Activated effector memory CD4-positive, alpha-beta T cell treated with anti-CD3 and anti-CD28 coated beads, Interleukin-2, amount 50 U/mL, for 16 hours (primary cell): Measurements from ENCODE around the gene PCP4.
"Not testable (repeated sequence)": the region's sequence is repeated elsewhere in the genome, so short reads cannot be mapped to it uniquely, and the experiment has no call there.

Experiments used
- DNase-seq: peaks from one replicate; pipeline ENCODE4 v3.0.0-alpha.2; 2020

Gene PCP4

GRCh38 chr21:39869141-39869818, 2.0 kb downstream of the PCP4 start:
- no peak for DNase-seq

- no peak for DNase-seq
These were observed 6.4 kb downstream of the PCP4 start for GRCh38 chr21:39873687-39874086.

GRCh38 chr21:39874206-39874605, 7.0 kb downstream of the PCP4 start:
- no peak for DNase-seq

GRCh38 chr21:39874759-39875158, 7.5 kb downstream of the PCP4 start:
- no peak for DNase-seq

GRCh38 chr21:39881661-39882060, 14.4 kb downstream of the PCP4 start:
- DNase-seq: no peak

- DNase-seq: no peak
These were observed 15.1 kb downstream of the PCP4 start for GRCh38 chr21:39882151-39882838.

GRCh38 chr21:39882839-39883195, 15.6 kb downstream of the PCP4 start:
- no peak for DNase-seq

GRCh38 chr21:39885119-39885848, 18.0 kb downstream of the PCP4 start:
- DNase-seq: no peak

GRCh38 chr21:39888848-39889247, 21.6 kb downstream of the PCP4 start:
- DNase-seq: no peak

- DNase-seq: no peak
These were observed 23.9 kb downstream of the PCP4 start for GRCh38 chr21:39891111-39891510.

GRCh38 chr21:39891863-39892262, 24.6 kb downstream of the PCP4 start:
- DNase-seq: not testable (repeated sequence)

- DNase-seq: no peak
These were observed 33.3 kb downstream of the PCP4 start for GRCh38 chr21:39900491-39900890.

GRCh38 chr21:39900911-39901310, 33.7 kb downstream of the PCP4 start:
- DNase-seq: no peak

GRCh38 chr21:39902986-39903385, 35.7 kb downstream of the PCP4 start:
- no peak for DNase-seq

GRCh38 chr21:39904457-39904856, 37.2 kb downstream of the PCP4 start:
- DNase-seq: no peak

- no peak for DNase-seq
These were observed 41.2 kb downstream of the PCP4 start for GRCh38 chr21:39908265-39908923.

- no peak for DNase-seq
These were observed 44.3 kb downstream of the PCP4 start for GRCh38 chr21:39911286-39912199.

GRCh38 chr21:39913706-39914305, 46.6 kb downstream of the PCP4 start:
- DNase-seq: no peak

- no peak for DNase-seq
These were observed 48.6 kb downstream of the PCP4 start for GRCh38 chr21:39915881-39916280.

GRCh38 chr21:39918558-39918957, 51.3 kb downstream of the PCP4 start:
- DNase-seq: no peak

GRCh38 chr21:39923476-39923875, 56.2 kb downstream of the PCP4 start:
- no peak for DNase-seq
